GM19468 (cell line): ENCODE data around the gene TOB1.

Experiments
- ATAC-seq: cut with Tn5 transposase; IDR thresholded peaks from one replicate; pipeline ENCODE4 v1.9.1; 2021; ENCODE audit warnings: mild to moderate bottlenecking, moderate library complexity, moderate number of reproducible peaks; ENCODE audit not compliant: unreplicated experiment; ENCODE audit errors: extremely low read depth

TOB1 gene

GRCh38 chr17:50848711-50849110 is 17.4 kb downstream of the TOB1 start:
- ATAC-seq = no peak

GRCh38 chr17:50848039-50848438 is 18.1 kb downstream of the TOB1 start:
- no peak for ATAC-seq

- ATAC-seq = no peak
These were observed 18.6 kb downstream of the TOB1 start for GRCh38 chr17:50847566-50847965.

GRCh38 chr17:50845240-50846147 is 20.7 kb downstream of the TOB1 start:
- no peak for ATAC-seq

- ATAC-seq = no peak
These were observed 21.9 kb downstream of the TOB1 start for GRCh38 chr17:50844117-50844700.

GRCh38 chr17:50843150-50843905 is 22.8 kb downstream of the TOB1 start:
- ATAC-seq = no peak

- ATAC-seq = no peak
These were observed 23.5 kb downstream of the TOB1 start for GRCh38 chr17:50842506-50843149.

- ATAC-seq = no peak
These were observed 24.2 kb downstream of the TOB1 start for GRCh38 chr17:50841949-50842354.

GRCh38 chr17:50841277-50841948 is 24.7 kb downstream of the TOB1 start:
- no peak for ATAC-seq

- no peak for ATAC-seq
These were observed 25.8 kb downstream of the TOB1 start for GRCh38 chr17:50840311-50840851.

- ATAC-seq = no peak
These were observed 26.4 kb downstream of the TOB1 start for GRCh38 chr17:50839591-50840310.

- no peak for ATAC-seq
These were observed 27.9 kb downstream of the TOB1 start for GRCh38 chr17:50837980-50838954.

GRCh38 chr17:50837286-50837979 is 28.7 kb downstream of the TOB1 start:
- no peak for ATAC-seq

- no peak for ATAC-seq
These were observed 29.3 kb downstream of the TOB1 start for GRCh38 chr17:50836826-50837225.

GRCh38 chr17:50835301-50836234 is 30.6 kb downstream of the TOB1 start, which contains the start of gene WFIKKN2:
Gene WFIKKN2, plus strand, starts transcription at chr17:50835586. Its CDS starts 352 bp downstream, at chr17:50835938.
- no peak for ATAC-seq
